Pancreas (tissue), 10 donors: Measurements from ENCODE around the gene MAFG. TPM values are rescaled to one million over a fixed set of nuclear protein-coding genes. Genes with fewer than 3 reads are reported as not detected.

ENCODE experiments used
- ATAC-seq, 4 donors: fragments of 200-7000 bp; cut with Tn5 transposase; one replicate each; pipeline versions ENCODE4 v1.8.0 to v1.9.1; 2020; ENCODE audit warnings: mild to moderate bottlenecking in 4 of 4, moderate library complexity in 4 of 4
- DNase-seq, 6 donors: peaks; one replicate each; pipeline ENCODE4 v3.0.0-alpha.2; 2020
- FAIRE-seq: peaks from 2 replicates; lab custom pipeline; 2012; peaks lifted over from hg19 to GRCh38; lab: Jason Lieb, UNC
- H3K27ac ChIP-seq, 4 donors: fragments of 200-600 bp; sonication (generic); 1 replicate in 3 of 4; 2 replicates in 1 of 4; pipeline versions ENCODE4 v1.5.0 to v1.8.0; 2020
- H3K27me3 ChIP-seq, 4 donors: fragments of 200-600 bp; one replicate each; pipeline ENCODE4 v1.8.0; 2021
- H3K36me3 ChIP-seq, 3 donors: fragments of 200-600 bp; sonication (generic) in 1 of 3; one replicate each; pipeline versions ENCODE4 v1.5.0 to v1.8.0; 2020 to 2021
- H3K4me1 ChIP-seq, 3 donors: fragments of 200-600 bp; one replicate each; pipeline ENCODE4 v1.8.0; 2021
- H3K4me3 ChIP-seq, 4 donors: fragments of 200-600 bp; sonication (generic) in 2 of 4; one replicate each; pipeline versions ENCODE4 v1.5.0 to v1.8.0; 2020 to 2021
- H3K9me3 ChIP-seq, 4 donors: fragments of 200-600 bp; one replicate each; pipeline ENCODE4 v1.8.0; 2021
- WGBS, 2 donors: extraction: QIAGEN DNeasy Blood & Tissue Kit; methylation state at CpG; one replicate each; pipeline ENCODE4 v1.1.7; 2013; 5-methylcytosine and 5-hydroxymethylcytosine counted together
- intact Hi-C, 3 donors: fragments of 100-400 bp; cut with DNase I; formaldehyde crosslinking; loops; one replicate each; pipeline versions ENCODE4 v1.11.1 to v1.14.2; 2022
- polyA plus RNA-seq, 2 donors: library from polyadenylated mRNA; stranded (reverse); fragments of 200-250 nt; gene quantifications; one replicate each; pipeline ENCODE4 v1.2.3, GENCODE V29; 2013
- total RNA-seq, 6 donors: library from RNA; stranded (reverse); fragmentation: NEBNext Ultra II Directional in 4 of 6; extraction: Animal tissue kit (Norgen Biotek cat#: 25700) in 4 of 6; gene quantifications; one replicate each; pipeline versions ENCODE4 v1.2.1 to v1.2.4, GENCODE V29; 2021 to 2023
- TF ChIP-seq, protein P1 (sequence below), 4 donors: fragments of 200-600 bp; sonication (generic) in 3 of 4; IDR thresholded peaks; one replicate each; pipeline versions ENCODE4 v1.5.0 to v1.8.0; 2021; ENCODE audit warnings: antibody characterized with exemption in 4 of 4
- donor health status: healthy with polysubstance abuse.
- donor health status: DM: no; HTN: no; CAD: no; lungs with moderate emphysema.
- donor health status: DM: no; HTN: no; CAD: no.
- donor health status: control.
- donor health status: control.
- donor health status: Bipolar disorder and iron deficiency.
- donor health status: DM: yes; HTN: yes; CAD: no.
- donor health status: DM: no; HTN: no; CAD: no.
- donor health status: DM: no; HTN: no; CAD: no.
- donor health status: DM: yes; HTN: yes; CAD: no.

The MAFG gene
- total and polyA plus RNA-seq, 8 donors = 6.4 to 11.1 (median 8.0) TPM

DNA sequence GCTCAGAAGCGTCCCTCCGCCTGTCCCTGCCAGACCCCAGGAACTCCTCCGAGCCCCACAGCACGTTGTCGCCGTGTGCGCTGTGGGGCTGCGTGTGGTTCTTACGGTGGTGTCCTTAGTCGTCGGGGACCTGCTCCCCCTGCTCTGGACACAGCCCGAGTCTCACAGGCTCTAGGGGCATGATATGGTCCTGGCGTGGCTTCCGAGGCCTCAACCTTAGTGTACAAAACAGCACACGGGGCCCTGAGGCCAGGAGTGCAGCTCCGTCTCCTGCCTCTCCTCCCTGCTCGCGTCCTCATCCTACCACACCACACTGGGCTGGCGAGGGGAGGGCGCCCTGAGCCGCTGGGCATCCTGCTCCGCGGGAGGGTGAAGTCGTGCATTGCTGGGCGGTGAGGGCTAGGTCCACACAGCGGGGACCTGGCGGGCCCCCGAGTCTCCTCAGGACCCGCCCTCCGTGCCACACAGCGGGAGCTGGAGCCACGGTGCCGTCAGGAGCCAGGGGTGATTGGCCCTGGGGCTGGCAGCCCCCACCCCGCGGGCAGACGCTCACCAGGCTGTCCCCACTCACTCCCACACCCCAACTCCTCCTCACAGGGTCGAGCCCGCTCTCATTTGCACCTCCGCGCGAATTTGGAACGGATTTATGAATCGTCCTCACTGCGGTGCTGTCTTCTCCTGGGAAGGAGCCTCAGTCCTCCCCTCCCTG is 1.2 kb upstream of the MAFG start:
- FAIRE-seq (no peak), ATAC-seq (peak in 1 of 4 donors; percentile 0), DNase-seq (peak in 3 of 6 donors; percentile 57 to 82 (median 63))
- Histone ChIP-seq H3K27me3 (no peaks in the 10 kb centered on the region), H3K9me3 (no peaks in the 10 kb centered on the region), H3K4me3 (peak overlapping the region; percentile 22 to 91 (median 62)), H3K36me3 (no peaks in the 10 kb centered on the region), H3K4me1 (peaks cover 12 to 26% (median 15%) of the 10 kb centered on the region in 3 donors), H3K27ac (no peak overlapping the region)
- 43 to 45% methylated on average over 41 to 44 of the region's 44 CpGs for WGBS, 2 donors
- intact Hi-C loops = no loop called here
- TF ChIP-seq, protein P1, sequence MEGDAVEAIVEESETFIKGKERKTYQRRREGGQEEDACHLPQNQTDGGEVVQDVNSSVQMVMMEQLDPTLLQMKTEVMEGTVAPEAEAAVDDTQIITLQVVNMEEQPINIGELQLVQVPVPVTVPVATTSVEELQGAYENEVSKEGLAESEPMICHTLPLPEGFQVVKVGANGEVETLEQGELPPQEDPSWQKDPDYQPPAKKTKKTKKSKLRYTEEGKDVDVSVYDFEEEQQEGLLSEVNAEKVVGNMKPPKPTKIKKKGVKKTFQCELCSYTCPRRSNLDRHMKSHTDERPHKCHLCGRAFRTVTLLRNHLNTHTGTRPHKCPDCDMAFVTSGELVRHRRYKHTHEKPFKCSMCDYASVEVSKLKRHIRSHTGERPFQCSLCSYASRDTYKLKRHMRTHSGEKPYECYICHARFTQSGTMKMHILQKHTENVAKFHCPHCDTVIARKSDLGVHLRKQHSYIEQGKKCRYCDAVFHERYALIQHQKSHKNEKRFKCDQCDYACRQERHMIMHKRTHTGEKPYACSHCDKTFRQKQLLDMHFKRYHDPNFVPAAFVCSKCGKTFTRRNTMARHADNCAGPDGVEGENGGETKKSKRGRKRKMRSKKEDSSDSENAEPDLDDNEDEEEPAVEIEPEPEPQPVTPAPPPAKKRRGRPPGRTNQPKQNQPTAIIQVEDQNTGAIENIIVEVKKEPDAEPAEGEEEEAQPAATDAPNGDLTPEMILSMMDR (IDR thresholded peaks at IDR 0.05) = no peak

DNA sequence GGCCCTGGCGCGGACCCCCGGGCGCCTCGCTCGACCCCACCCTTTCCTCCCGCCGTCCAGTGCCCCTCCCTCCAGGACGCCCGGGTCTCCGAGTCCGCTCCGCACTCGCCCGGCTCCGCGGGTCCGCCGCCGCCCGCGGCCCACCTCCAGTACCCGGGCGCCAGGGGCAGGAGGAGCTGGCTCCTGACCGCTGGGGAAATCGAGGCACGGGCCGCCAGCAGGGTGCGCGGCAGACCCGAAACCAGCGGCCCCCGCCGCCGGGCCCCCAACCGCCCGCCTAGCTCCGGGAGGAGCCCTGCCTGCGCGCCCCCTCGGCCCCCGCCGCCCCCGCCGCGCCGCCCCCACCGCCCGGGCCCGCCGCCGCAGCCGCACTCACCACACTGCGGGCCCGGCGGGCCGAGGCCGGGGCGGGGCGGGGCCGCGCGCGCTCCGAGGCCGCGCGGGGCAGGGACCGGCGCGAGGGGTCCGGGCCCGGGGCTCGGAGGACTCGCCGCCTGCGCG is 333 bp downstream of the MAFG start:
- intact Hi-C loops = no loop called here
- TF ChIP-seq, protein P1 (IDR thresholded peaks at IDR 0.05) = no peak
- Histone ChIP-seq H3K27ac (peak overlapping the region; percentile 83 to 96 (median 92)), H3K9me3 (no peaks in the 10 kb centered on the region), H3K36me3 (peaks cover 0 to 6% (median 0%) of the 10 kb centered on the region in 3 donors), H3K4me3 (peak overlapping the region; percentile 84 to 93 (median 90)), H3K27me3 (no peaks in the 10 kb centered on the region), H3K4me1 (peaks cover 14 to 35% (median 20%) of the 10 kb centered on the region in 3 donors)
- WGBS, 2 donors = 1% methylated on average over 35 to 78 of the region's 78 CpGs
- DNase-seq (peak in 1 of 6 donors; percentile 84), ATAC-seq (no peak), FAIRE-seq (no peak)

DNA sequence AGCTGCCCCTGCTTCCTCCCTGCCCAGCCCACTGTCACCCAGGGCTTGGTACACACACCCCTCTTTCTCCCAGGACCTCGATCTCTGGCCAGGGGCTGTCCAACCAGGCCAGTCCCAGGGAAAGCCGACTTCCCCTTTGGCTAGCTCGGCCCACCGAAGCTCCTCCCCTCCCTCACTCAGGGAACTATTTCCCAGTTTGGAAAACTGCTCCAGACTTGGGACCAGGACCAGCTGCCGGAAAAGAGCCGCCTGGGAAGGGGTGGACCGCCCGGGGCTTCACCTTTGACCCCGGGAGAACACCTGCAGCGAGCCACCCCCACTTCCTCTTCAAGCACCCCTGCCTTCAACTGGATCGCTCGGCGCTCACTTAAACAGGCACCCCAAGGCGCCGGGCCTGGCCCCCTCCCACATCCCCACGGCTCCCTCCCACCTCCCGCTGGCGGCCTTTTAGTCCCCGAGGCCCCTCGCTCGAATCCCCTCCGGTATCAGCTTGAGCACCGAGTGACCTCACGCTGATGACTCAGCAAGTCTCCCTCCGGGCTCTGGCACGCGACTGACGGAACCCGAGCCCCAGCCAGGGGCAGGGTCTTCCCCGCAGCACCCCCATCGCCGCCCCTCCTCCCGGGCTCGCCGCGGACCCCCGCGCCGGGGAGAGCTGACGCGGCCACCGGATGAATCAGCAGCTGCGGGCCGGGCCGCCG is 934 bp downstream of the MAFG start:
- H3K27ac ChIP-seq = peak overlapping the region; percentile 83 to 96 (median 92)
- ATAC-seq (peak; percentile 39 to 72 (median 66)), FAIRE-seq (no peak), DNase-seq (peak; percentile 80 to 92 (median 86))
- H3K4me1 ChIP-seq = peaks cover 14 to 35% (median 20%) of the 10 kb centered on the region in 3 donors
- peaks cover 0 to 6% (median 0%) of the 10 kb centered on the region in 3 donors for H3K36me3 ChIP-seq
- TF ChIP-seq, protein P1 (IDR thresholded peaks at IDR 0.05) = no peak
- H3K4me3 ChIP-seq = peak overlapping the region; percentile 84 to 93 (median 90)
- intact Hi-C loops = no loop called here
- 0 to 1% methylated on average over 40 to 46 of the region's 46 CpGs for WGBS, 2 donors
- H3K9me3 ChIP-seq = no peaks in the 10 kb centered on the region
- H3K27me3 ChIP-seq = no peaks in the 10 kb centered on the region

DNA sequence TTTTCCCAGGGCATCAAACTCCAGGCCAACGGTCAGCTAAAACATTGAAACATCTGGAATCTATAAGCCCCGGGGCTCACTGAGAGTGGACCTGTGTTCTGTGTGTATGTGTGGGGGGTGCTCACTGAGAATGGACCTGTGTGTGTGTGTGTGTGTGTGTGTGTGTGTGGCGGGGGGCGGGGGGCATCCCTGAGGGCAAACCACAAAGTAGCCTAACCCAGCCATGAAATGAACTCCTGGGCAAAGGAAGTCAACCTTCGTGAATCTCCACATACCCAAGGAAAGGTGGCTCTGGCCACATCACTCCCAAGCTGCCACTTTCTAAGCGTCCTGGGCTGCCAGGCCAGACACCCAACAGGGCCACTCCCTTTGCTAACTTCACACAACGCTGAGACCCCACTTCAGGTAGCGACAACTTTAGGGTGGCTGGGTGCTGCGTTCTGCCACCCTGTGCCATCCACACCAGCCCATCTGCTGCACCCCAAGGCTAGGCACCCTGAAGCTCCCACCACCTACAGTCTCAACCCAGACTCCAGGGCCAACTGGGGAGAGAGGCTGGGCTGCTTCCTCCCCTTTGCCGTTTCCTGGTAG is 1.6 kb downstream of the MAFG start:
- Histone ChIP-seq H3K4me3 (peak overlapping the region in 3 of 4 donors; percentile 89 to 93 (median 91)), H3K27me3 (no peaks in the 10 kb centered on the region), H3K27ac (peak overlapping the region; percentile 83 to 96 (median 92)), H3K9me3 (no peaks in the 10 kb centered on the region), H3K36me3 (peaks cover 0 to 6% (median 0%) of the 10 kb centered on the region in 3 donors), H3K4me1 (peaks cover 14 to 35% (median 20%) of the 10 kb centered on the region in 3 donors)
- DNase-seq (no peak), ATAC-seq (no peak), FAIRE-seq (no peak)
- TF ChIP-seq, protein P1 (IDR thresholded peaks at IDR 0.05) = no peak
- WGBS, 2 donors = 46 to 47% methylated on average over 10 of the region's 10 CpGs
- intact Hi-C loops = no loop called here
